ENCODE results near the gene GPT2.

GPT2 gene

DNA sequence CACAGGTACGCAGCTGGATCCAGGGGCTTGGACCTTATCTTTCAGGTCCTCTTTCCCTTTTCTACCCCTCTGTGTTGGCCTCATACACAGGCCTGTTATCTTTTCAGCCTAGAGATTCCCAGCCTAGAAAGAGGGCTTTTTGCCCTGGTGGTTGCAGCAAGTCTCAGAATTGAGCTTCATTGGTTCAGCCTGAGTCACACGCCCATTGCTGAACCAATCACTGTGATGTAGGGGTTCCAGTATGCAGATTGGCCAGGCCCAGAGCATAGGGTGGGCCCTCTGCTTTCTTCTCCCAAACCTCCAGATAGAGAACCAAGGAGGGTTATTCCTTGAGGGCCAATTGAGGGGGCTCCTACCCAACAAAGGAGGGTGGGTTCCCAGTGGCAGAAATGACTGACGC is 32.8 kb downstream of the GPT2 start:
- TF ChIP-seq, protein P1, sequence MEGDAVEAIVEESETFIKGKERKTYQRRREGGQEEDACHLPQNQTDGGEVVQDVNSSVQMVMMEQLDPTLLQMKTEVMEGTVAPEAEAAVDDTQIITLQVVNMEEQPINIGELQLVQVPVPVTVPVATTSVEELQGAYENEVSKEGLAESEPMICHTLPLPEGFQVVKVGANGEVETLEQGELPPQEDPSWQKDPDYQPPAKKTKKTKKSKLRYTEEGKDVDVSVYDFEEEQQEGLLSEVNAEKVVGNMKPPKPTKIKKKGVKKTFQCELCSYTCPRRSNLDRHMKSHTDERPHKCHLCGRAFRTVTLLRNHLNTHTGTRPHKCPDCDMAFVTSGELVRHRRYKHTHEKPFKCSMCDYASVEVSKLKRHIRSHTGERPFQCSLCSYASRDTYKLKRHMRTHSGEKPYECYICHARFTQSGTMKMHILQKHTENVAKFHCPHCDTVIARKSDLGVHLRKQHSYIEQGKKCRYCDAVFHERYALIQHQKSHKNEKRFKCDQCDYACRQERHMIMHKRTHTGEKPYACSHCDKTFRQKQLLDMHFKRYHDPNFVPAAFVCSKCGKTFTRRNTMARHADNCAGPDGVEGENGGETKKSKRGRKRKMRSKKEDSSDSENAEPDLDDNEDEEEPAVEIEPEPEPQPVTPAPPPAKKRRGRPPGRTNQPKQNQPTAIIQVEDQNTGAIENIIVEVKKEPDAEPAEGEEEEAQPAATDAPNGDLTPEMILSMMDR (IDR thresholded peaks at IDR 0.05; ENCODE audit: low read depth, low read length, missing control alignments): no peak
- no peak overlapping the region for H3K4me3 ChIP-seq (replicated peaks; ENCODE audit: low read depth, low read length)
- DNase-seq (ENCODE audit: extremely low read depth, low read depth): no peak

DNA sequence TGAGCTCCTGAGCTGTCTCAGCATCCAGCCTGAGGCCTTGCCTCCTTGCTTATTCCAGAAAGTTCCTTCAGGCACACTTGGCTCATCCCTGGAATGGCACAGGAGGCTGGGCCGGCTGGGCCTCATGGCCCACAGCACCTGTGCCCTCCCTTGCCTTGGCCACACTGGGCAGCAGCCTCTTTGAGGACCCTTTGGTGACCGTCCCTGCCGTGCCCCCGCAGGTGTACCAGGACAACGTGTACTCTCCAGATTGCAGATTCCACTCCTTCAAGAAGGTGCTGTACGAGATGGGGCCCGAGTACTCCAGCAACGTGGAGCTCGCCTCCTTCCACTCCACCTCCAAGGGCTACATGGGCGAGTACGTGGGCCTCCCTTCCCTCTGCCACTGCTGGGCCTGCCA is 34.2 kb downstream of the GPT2 start:
- H3K4me3 ChIP-seq (replicated peaks; ENCODE audit: low read depth, low read length): no peak overlapping the region
- TF ChIP-seq, protein P1 (IDR thresholded peaks at IDR 0.05; ENCODE audit: low read depth, low read length, missing control alignments): no peak
- no peak for DNase-seq (ENCODE audit: extremely low read depth, low read depth)

DNA sequence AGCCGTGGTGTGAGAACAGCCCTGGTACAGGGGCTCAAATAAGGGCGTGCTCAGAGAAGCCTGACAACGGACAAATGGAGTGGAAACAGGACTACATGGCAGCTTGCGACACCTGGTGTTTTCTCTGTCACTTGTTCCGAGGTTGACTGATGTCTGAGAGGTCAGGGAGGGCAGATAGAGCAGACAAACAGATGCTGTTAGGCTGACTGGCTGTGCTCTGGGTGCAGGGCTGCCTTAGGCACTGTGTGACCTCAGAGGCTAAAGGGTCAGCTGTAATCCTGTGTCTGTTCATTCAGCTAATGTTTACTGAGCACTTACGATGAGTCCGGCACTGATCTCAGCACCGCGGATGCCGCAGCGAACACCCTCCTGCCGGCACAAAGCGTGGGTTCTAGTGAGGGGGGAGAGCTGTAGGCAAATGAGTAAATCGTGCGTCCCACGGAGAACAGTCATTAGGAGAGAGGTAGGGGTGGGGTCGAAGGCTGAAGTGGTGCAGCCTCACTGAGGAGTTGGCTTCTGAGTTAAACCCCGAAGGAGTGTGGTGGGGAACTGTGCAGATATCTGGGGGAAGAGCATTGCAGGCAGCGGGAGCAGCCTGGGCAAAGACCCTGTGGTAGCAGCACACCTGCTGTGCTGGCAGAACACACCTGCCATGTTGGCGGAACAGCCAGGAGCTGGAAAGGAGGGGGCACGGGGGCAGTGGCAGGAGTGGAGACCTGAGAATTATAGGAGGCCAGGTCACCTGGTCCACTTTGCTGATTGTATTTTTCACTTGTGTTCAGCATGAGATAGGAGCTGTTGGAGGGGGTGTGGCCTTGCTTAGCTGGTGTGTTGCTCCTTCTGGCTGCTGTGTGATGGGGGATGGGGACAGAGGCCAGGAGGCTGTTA is 35.0 kb downstream of the GPT2 start:
- no peak overlapping the region for H3K4me3 ChIP-seq (replicated peaks; ENCODE audit: low read depth, low read length)
- no peak for DNase-seq (ENCODE audit: extremely low read depth, low read depth)
- TF ChIP-seq, protein P1 (IDR thresholded peaks at IDR 0.05; ENCODE audit: low read depth, low read length, missing control alignments): no peak

DNA sequence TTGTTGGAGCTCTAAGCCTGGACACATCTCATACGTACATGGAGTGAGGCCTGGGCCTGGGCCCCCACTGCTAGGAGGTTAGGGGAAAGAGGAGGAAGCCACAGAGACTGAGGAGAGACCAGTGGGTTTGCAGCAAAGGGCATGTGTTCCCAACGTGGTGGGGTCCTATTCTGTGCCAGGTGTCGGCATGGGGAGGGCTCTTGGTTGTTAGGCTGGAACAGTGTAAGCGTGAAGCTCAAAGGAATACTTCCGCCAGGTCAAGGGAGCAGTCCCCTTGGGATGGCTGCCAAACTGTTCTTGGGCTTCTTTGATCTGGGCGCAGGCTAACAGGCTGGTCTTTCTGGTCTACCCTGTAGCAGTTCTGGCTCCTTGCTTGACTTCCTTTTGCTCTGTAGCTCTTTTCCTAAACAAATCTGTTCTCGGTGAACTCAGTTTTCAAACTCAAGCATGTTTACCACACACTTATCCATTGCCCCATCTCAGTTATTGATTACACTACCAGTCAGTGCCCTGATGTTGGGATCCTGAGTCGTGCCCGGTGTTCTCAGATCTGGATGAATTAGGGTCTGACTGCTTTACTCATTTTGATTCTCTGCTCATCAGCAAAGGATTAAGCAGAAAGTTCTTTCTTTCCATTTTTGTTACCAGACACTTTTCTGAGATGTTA is 36.4 kb downstream of the GPT2 start:
- no peak for DNase-seq (ENCODE audit: extremely low read depth, low read depth)
- H3K4me3 ChIP-seq (replicated peaks; ENCODE audit: low read depth, low read length): no peak overlapping the region
- TF ChIP-seq, protein P1 (IDR thresholded peaks at IDR 0.05; ENCODE audit: low read depth, low read length, missing control alignments): no peak

DNA sequence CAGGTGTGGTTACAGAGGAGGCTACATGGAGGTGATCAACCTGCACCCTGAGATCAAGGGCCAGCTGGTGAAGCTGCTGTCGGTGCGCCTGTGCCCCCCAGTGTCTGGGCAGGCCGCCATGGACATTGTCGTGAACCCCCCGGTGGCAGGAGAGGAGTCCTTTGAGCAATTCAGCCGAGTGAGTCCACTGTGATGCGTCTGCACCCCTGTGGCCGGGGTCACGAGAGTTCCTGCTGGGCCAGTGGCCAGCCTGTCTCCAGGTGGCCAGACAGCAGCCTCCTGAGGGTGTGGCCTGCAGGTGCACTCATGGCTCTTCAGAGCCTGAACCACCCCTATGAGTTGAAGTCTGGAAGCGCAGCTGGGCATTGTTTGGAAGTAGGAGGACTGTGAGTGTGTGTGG is 38.1 kb downstream of the GPT2 start:
- no peak for DNase-seq (ENCODE audit: extremely low read depth, low read depth)
- TF ChIP-seq, protein P1 (IDR thresholded peaks at IDR 0.05; ENCODE audit: low read depth, low read length, missing control alignments): no peak
- no peak overlapping the region for H3K4me3 ChIP-seq (replicated peaks; ENCODE audit: low read depth, low read length)

DNA sequence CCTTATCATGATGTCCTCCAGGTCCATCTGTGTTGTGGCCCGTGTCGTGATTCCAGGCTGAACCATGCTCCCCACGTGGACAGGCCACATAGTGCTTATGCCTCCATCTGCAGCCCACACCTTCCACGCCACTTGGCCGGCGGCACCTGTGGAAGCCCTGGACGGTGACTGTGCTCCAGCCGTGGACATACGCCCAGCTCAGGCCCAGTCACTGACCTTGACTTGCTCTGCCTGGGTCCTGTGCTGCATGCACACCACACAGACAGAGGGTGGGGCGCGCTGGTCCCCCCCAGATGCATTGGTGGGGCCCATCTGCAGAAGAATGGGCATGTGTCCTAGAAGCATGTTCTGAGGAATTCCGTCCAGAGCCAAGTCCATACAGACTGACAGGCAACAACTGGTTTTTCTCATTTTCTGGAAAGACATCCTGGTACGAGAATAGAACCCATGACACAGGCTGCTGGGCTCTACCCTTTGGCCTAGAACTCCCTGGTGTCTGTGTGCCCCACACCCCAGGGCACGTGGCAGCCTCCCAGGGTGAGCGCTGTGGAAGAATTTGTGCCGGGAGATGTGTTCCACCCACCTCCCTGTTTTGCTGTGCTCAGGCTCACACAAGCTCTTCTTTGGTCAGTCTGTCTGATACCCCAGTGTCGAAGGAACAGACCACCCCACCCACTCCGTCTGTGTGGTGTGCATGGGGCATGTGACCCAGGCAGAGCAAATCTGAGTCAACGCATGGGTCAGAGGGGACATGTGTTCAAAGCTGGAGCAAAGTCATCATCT is 39.5 kb downstream of the GPT2 start:
- TF ChIP-seq, protein P1 (IDR thresholded peaks at IDR 0.05; ENCODE audit: low read depth, low read length, missing control alignments): no peak
- no peak overlapping the region for H3K4me3 ChIP-seq (replicated peaks; ENCODE audit: low read depth, low read length)
- DNase-seq (ENCODE audit: extremely low read depth, low read depth): no peak

Data from HFF-Myc (cell line).